IMR-90 (cell line): ENCODE measurements around the gene NDUFB11. TPM values are rescaled to one million over a fixed set of nuclear protein-coding genes. Genes with fewer than 3 reads are reported as not detected.

Source experiments
- ATAC-seq: fragments of 200-7000 bp; cut with Tn5 transposase; 2 replicates; pipeline ENCODE4 v1.9.1; 2020; ENCODE audit warnings: low read depth, mild to moderate bottlenecking, moderate library complexity
- BruUV-seq: library from RNA; stranded (reverse); fragments of 400-500 nt; replicated peaks from 2 replicates; lab custom pipeline; 2021; lab: Mats Ljungman, UMichigan
- CTCF ChIA-PET: fragments of 300-600 bp; formaldehyde crosslinking; extraction: SDS; loops from one replicate; lab custom pipeline; 2021; ENCODE audit warnings: antibody characterized with exemption; lab: Yijun Ruan, JAX
- POLR2A ChIA-PET: fragments of 300-600 bp; sonication (Branson Sonifier 250); formaldehyde crosslinking; loops from one replicate; lab custom pipeline; 2022; ENCODE audit warnings: antibody characterized with exemption; ENCODE audit not compliant: unreplicated experiment; lab: Charles Lee
- DNase-seq: peaks from one replicate; pipeline ENCODE4 v3.0.0; 2013
- H2AFZ ChIP-seq: replicated peaks from 2 replicates; pipeline ENCODE3; 2013; ENCODE audit warnings: low read length, mild to moderate bottlenecking; ENCODE audit not compliant: poor library complexity
- H2AK5ac ChIP-seq: 2 replicates; pipeline ENCODE4 v1.6.1; 2013; ENCODE audit warnings: low read depth, low read length, inconsistent platforms
- H2AK9ac ChIP-seq: replicated peaks from 2 replicates; pipeline ENCODE3; 2013; ENCODE audit warnings: mild to moderate bottlenecking, low read depth, low read length, moderate library complexity; ENCODE audit not compliant: poor library complexity
- H2BK120ac ChIP-seq: 2 replicates; pipeline ENCODE4 v1.6.1; 2013; ENCODE audit warnings: low read depth, low read length, inconsistent platforms
- H2BK15ac ChIP-seq: 3 replicates; pipeline ENCODE4 v1.6.1; 2013; ENCODE audit warnings: low read depth, low read length, inconsistent platforms
- H2BK20ac ChIP-seq: 2 replicates; pipeline ENCODE4 v1.6.1; 2013; ENCODE audit warnings: low read depth, mild to moderate bottlenecking, inconsistent platforms, low read length, moderate library complexity
- H2BK5ac ChIP-seq: 2 replicates; pipeline ENCODE4 v1.6.1; 2013; ENCODE audit warnings: mild to moderate bottlenecking, low read depth, low read length, inconsistent platforms; ENCODE audit not compliant: poor library complexity, severe bottlenecking
- H3K14ac ChIP-seq: replicated peaks from 2 replicates; pipeline ENCODE4 v1.6.1; 2013; ENCODE audit warnings: low read depth, low read length, inconsistent platforms
- H3K18ac ChIP-seq: 2 replicates; pipeline ENCODE4 v1.6.1; 2013; ENCODE audit warnings: low read depth, low read length, control low read depth
- H3K23ac ChIP-seq: 2 replicates; pipeline ENCODE4 v1.6.1; 2013; ENCODE audit warnings: low read depth, low read length, inconsistent platforms
- H3K27ac ChIP-seq: 2 replicates; pipeline ENCODE4 v1.5.1; 2013; ENCODE audit warnings: mild to moderate bottlenecking, control low read depth, low read length; ENCODE audit not compliant: insufficient read depth
- H3K27me3 ChIP-seq: 2 replicates; pipeline ENCODE4 v1.6.1; 2013; ENCODE audit warnings: low read length; ENCODE audit not compliant: control insufficient read depth, insufficient read depth
- H3K36me3 ChIP-seq: 2 replicates; pipeline ENCODE4 v1.6.1; 2013; ENCODE audit warnings: low read length, mixed read lengths; ENCODE audit not compliant: control insufficient read depth, insufficient read depth
- H3K4ac ChIP-seq: 2 replicates; pipeline ENCODE4 v1.6.1; 2013; ENCODE audit warnings: low read depth, low read length, inconsistent platforms
- H3K4me1 ChIP-seq: 2 replicates; pipeline ENCODE4 v1.6.1; 2013; ENCODE audit warnings: low read length, mixed read lengths; ENCODE audit not compliant: control insufficient read depth, insufficient read depth
- H3K4me2 ChIP-seq: 2 replicates; pipeline ENCODE4 v1.6.1; 2013; ENCODE audit warnings: low read depth, mild to moderate bottlenecking, control low read depth, low read length, moderate library complexity
- H3K4me3 ChIP-seq: 2 replicates; pipeline ENCODE4 v1.5.1; 2013; ENCODE audit warnings: low read depth, mild to moderate bottlenecking, control low read depth, low read length, moderate library complexity; ENCODE audit not compliant: insufficient read depth
- H3K56ac ChIP-seq: 2 replicates; pipeline ENCODE4 v1.6.1; 2013; ENCODE audit warnings: low read length, inconsistent platforms; ENCODE audit not compliant: insufficient read depth; ENCODE audit errors: extremely low read depth
- H3K79me1 ChIP-seq, 2 experiments: 2 replicates each; pipeline ENCODE4 v1.6.1; 2013; ENCODE audit warnings: low read length in 2 of 2, inconsistent platforms in 1 of 2, low read depth in 1 of 2
- H3K9ac ChIP-seq: 2 replicates; pipeline ENCODE4 v1.6.1; 2013; ENCODE audit warnings: low read depth, low read length, control low read depth
- H3K9me1 ChIP-seq: 2 replicates; pipeline ENCODE4 v1.6.1; 2013; ENCODE audit warnings: low read length, inconsistent platforms; ENCODE audit not compliant: insufficient read depth
- H3K9me3 ChIP-seq: 2 replicates; pipeline ENCODE4 v1.6.1; 2013; ENCODE audit warnings: low read length; ENCODE audit not compliant: control insufficient read depth, insufficient read depth
- H4K20me1 ChIP-seq: 2 replicates; pipeline ENCODE4 v1.6.1; 2013; ENCODE audit warnings: low read length, inconsistent platforms; ENCODE audit not compliant: insufficient read depth
- H4K5ac ChIP-seq: 2 replicates; pipeline ENCODE4 v1.6.1; 2013; ENCODE audit warnings: mild to moderate bottlenecking, low read depth, low read length, control low read depth
- H4K8ac ChIP-seq, 2 experiments: 2 replicates each; pipeline ENCODE4 v1.6.1; 2013; ENCODE audit warnings: low read depth in 2 of 2, low read length in 2 of 2, control low read depth in 1 of 2, inconsistent platforms in 1 of 2
- H4K91ac ChIP-seq: 2 replicates; pipeline ENCODE4 v1.6.1; 2013; ENCODE audit warnings: low read depth, low read length, inconsistent platforms; ENCODE audit not compliant: insufficient read depth
- BHLHE40 ChIP-seq: fragments of 150-350 bp; IDR thresholded peaks from 2 replicates; pipeline ENCODE4 v1.6.1; 2016; ENCODE audit warnings: mild to moderate bottlenecking, low read depth, low read length
- CHD1 ChIP-seq: IDR thresholded peaks from 2 replicates; pipeline ENCODE4 v1.6.1; 2012; ENCODE audit warnings: low read depth, low read length, improper control_type of control experiment
- ELK1 ChIP-seq: fragments of 150-350 bp; IDR thresholded peaks from 2 replicates; pipeline ENCODE4 v1.6.1; 2016; ENCODE audit warnings: low read depth, mild to moderate bottlenecking, low read length, moderate library complexity, borderline replicate concordance
- FOS ChIP-seq: fragments of 150-350 bp; IDR thresholded peaks from 2 replicates; pipeline ENCODE4 v1.6.1; 2016; ENCODE audit warnings: low read depth, low read length
- MAFK ChIP-seq: IDR thresholded peaks from 2 replicates; pipeline ENCODE4 v1.6.1; 2012; ENCODE audit warnings: low read depth, low read length, improper control_type of control experiment
- MAZ ChIP-seq: IDR thresholded peaks from 2 replicates; pipeline ENCODE4 v1.6.1; 2012; ENCODE audit warnings: low read depth, mild to moderate bottlenecking, low read length, improper control_type of control experiment, moderate library complexity, borderline replicate concordance
- MXI1 ChIP-seq: IDR thresholded peaks from 2 replicates; pipeline ENCODE4 v1.6.1; 2012; ENCODE audit warnings: low read depth, mild to moderate bottlenecking, low read length, moderate library complexity, borderline replicate concordance
- NFE2L2 ChIP-seq: fragments of 150-350 bp; IDR thresholded peaks from 2 replicates; pipeline ENCODE4 v1.6.1; 2016; ENCODE audit warnings: low read depth, mild to moderate bottlenecking, low read length
- POLR2A ChIP-seq: IDR thresholded peaks from 2 replicates; pipeline ENCODE4 v1.6.1; 2012; ENCODE audit warnings: mild to moderate bottlenecking, low read depth, low read length
- RAD21 ChIP-seq: IDR thresholded peaks from 2 replicates; pipeline ENCODE4 v1.6.1; 2012; ENCODE audit warnings: low read length, improper control_type of control experiment
- RCOR1 ChIP-seq: IDR thresholded peaks from 2 replicates; pipeline ENCODE4 v1.6.1; 2012; ENCODE audit warnings: mild to moderate bottlenecking, low read length, improper control_type of control experiment; ENCODE audit not compliant: insufficient replicate concordance
- RFX5 ChIP-seq: IDR thresholded peaks from 2 replicates; pipeline ENCODE4 v1.8.0; 2012; ENCODE audit warnings: low read depth, mild to moderate bottlenecking, low read length, moderate library complexity
- SMC3 ChIP-seq: fragments of 150-350 bp; IDR thresholded peaks from 2 replicates; pipeline ENCODE4 v1.6.1; 2016; ENCODE audit warnings: low read depth, mild to moderate bottlenecking, antibody characterized with exemption, low read length, moderate library complexity
- USF2 ChIP-seq: fragments of 150-350 bp; IDR thresholded peaks from 2 replicates; pipeline ENCODE4 v1.6.1; 2017; ENCODE audit warnings: mild to moderate bottlenecking, antibody characterized with exemption, low read length, low read depth
- WGBS, 2 experiments: methylation state at CpG; one replicate each; pipeline versions ENCODE4 v1.1.5 to v1.1.7; 2013; ENCODE audit warnings: missing lambda C conversion rate in 2 of 2; ENCODE audit not compliant: insufficient read length in 1 of 2; ENCODE audit errors: extremely low coverage in 2 of 2; 5-methylcytosine and 5-hydroxymethylcytosine counted together
- dilution Hi-C: fragments of 300-500 bp; cut with HindIII; formaldehyde crosslinking; loops from one replicate; pipeline ENCODE4 v1.14.3; 2018; ENCODE audit warnings: low sequenced_read_pairs; ENCODE audit not compliant: unreplicated experiment
- in situ Hi-C: fragments of 300-500 bp; cut with MboI; formaldehyde crosslinking; loops from 3 replicates; pipeline ENCODE4 v1.14.3; 2019; ENCODE audit warnings: low sequenced_read_pairs, inconsistent platforms, mixed read lengths
- intact Hi-C: fragments of 100-400 bp; cut with micrococcal nuclease; formaldehyde crosslinking; loops from 2 replicates; pipeline ENCODE4 v1.10.0; 2022
- polyA plus RNA-seq, 3 experiments: library from polyadenylated mRNA; depleted of rRNA; stranded (reverse); fragments of >200 nt; gene quantifications; 2 replicates each; pipeline ENCODE4 v1.2.3, GENCODE V29; 2012; ENCODE audit warnings: low replicate concordance in 1 of 3
- total RNA-seq: library from RNA; depleted of rRNA; stranded (reverse); fragments of >200 nt; gene quantifications from 2 replicates; pipeline ENCODE4 v1.2.3, GENCODE V29; 2012
- TF ChIP-seq, protein P1 (sequence below): conservative IDR thresholded peaks from 2 replicates; pipeline ENCODE4 v1.5.1; 2012; ENCODE audit warnings: mild to moderate bottlenecking, low read depth, low read length, improper control_type of control experiment

Gene NDUFB11
- total and polyA plus RNA-seq, 2 of the 4 experiments (the other 2 are of a cell fraction) = 17.0 to 58.3 TPM

DNA sequence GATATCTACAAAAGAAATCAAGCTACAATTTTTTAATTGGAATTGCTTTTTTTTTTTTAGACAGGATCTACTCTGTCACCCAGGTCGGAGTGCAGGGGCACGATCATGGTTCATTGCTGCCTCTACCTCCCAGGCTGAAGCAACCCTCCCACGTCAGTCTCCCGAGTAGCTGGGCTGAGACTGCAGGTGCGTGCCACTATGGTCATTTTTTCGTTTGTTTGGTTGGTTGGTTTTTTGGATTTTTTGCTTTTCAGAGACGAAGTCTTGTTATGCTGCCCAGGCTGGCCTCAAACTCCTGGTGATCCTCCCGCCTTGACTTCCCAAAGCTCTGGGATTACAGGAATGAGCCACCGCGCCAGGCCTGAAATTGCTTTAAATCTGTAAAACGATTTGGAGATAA lies 50.6 kb downstream of the NDUFB11 start:
- intact Hi-C loops = loop anchor here (1.0 to 10.0 kb wide), 4 partner anchors 62 to 539 kb away; partner anchors contain the start of gene SLC9A7
- Histone ChIP-seq H3K9me1 (no peaks in the 10 kb centered on the region), H2AK9ac (no peak overlapping the region), H3K27ac (no peak overlapping the region), H2BK120ac (no peak overlapping the region), H4K20me1 (no peaks in the 10 kb centered on the region), H2BK5ac (no peak overlapping the region), H3K4me3 (no peak overlapping the region), H3K23ac (no peak overlapping the region), H3K4ac (no peak overlapping the region), H3K36me3 (no peaks in the 10 kb centered on the region), H3K18ac (no peak overlapping the region), H2BK15ac (no peak overlapping the region), H4K5ac (no peak overlapping the region), H3K56ac (no peak overlapping the region), H4K91ac (no peak overlapping the region), H2BK20ac (no peak overlapping the region), H2AFZ (no peak overlapping the region), H3K9ac (no peak overlapping the region), H2AK5ac (no peak overlapping the region), H3K27me3 (peaks cover 11% of the 10 kb centered on the region), H4K8ac (no peak overlapping the region), H3K14ac (no peak overlapping the region), H3K4me2 (no peak overlapping the region), H3K79me1 (no peaks in the 10 kb centered on the region), H3K4me1 (no peaks in the 10 kb centered on the region), H3K9me3 (no peaks in the 10 kb centered on the region)
- in situ Hi-C loops = no loop called here
- DNase-seq (no peak), ATAC-seq (no peak)
- 70% methylated on average over 2 of the region's 11 CpGs; no CpG with 5 or more reads in 1 of the 2 experiments for WGBS, 2 experiments
- no TSS peak for BruUV-seq
- POLR2A ChIA-PET = no interaction called here
- CTCF ChIA-PET = interaction anchor here (0.6 to 1.5 kb wide), 8 partner anchors 8 to 290 kb away, joined by 3 to 6 read pairs (median 4); no protein-coding TSS in a partner anchor
- dilution Hi-C loops = no loop called here
- TF ChIP-seq RCOR1 (no peak), USF2 (no peak), MXI1 (no peak), MAFK (no peak), RFX5 (no peak), ELK1 (no peak), RAD21 (no peak), MAZ (no peak), CHD1 (no peak), BHLHE40 (no peak), NFE2L2 (no peak), FOS (no peak), POLR2A (no peak), SMC3 (no peak)
- TF ChIP-seq, protein P1, sequence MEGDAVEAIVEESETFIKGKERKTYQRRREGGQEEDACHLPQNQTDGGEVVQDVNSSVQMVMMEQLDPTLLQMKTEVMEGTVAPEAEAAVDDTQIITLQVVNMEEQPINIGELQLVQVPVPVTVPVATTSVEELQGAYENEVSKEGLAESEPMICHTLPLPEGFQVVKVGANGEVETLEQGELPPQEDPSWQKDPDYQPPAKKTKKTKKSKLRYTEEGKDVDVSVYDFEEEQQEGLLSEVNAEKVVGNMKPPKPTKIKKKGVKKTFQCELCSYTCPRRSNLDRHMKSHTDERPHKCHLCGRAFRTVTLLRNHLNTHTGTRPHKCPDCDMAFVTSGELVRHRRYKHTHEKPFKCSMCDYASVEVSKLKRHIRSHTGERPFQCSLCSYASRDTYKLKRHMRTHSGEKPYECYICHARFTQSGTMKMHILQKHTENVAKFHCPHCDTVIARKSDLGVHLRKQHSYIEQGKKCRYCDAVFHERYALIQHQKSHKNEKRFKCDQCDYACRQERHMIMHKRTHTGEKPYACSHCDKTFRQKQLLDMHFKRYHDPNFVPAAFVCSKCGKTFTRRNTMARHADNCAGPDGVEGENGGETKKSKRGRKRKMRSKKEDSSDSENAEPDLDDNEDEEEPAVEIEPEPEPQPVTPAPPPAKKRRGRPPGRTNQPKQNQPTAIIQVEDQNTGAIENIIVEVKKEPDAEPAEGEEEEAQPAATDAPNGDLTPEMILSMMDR = no peak
